NCI-H2196 treated with DMSO at 0.1 percent for 48 hours (cell line): ENCODE data around the gene ECD.

ENCODE experiments used
- DNase-seq: peaks from one replicate; lab custom pipeline; 2025; ENCODE audit not compliant: unreplicated experiment; lab: John Stamatoyannopoulos, UW

ECD gene

DNA sequence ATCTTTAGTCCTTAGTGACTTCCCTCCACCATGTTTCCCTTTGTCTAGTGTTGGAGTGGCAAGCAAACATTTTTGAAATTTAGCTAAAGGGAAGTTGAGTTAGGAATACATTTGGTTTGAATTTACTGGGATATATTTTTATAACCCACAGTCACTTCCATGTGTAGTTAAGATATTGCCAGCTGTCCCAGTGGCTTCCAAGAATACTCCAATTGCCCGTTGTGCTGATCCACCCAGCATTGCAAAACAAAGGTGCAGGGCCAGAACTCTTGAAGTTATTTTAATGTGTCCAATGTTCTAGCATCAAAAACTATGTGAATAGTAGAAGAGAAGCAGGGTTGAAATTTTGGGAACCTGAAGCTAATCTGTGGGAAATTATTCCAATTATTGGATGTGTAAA is 68.7 kb downstream of the ECD start:
- DNase-seq: no peak

DNA sequence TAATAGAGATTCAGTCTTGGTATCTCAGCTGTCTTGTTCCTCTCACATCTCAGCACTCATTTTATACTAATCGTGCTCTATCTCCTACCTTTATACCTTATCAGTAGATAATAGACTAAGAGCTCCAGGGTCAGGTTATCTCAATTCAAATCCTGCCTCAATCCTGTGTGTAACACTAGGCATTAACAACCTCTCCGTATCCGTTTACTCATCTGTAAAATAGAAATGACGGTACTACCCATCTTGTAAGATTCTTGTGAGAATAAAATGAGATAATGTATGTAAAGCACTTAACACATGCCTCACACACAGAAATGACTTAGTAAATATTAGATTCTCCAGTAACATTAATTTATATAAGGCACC is 70.5 kb downstream of the ECD start:
- no peak for DNase-seq

DNA sequence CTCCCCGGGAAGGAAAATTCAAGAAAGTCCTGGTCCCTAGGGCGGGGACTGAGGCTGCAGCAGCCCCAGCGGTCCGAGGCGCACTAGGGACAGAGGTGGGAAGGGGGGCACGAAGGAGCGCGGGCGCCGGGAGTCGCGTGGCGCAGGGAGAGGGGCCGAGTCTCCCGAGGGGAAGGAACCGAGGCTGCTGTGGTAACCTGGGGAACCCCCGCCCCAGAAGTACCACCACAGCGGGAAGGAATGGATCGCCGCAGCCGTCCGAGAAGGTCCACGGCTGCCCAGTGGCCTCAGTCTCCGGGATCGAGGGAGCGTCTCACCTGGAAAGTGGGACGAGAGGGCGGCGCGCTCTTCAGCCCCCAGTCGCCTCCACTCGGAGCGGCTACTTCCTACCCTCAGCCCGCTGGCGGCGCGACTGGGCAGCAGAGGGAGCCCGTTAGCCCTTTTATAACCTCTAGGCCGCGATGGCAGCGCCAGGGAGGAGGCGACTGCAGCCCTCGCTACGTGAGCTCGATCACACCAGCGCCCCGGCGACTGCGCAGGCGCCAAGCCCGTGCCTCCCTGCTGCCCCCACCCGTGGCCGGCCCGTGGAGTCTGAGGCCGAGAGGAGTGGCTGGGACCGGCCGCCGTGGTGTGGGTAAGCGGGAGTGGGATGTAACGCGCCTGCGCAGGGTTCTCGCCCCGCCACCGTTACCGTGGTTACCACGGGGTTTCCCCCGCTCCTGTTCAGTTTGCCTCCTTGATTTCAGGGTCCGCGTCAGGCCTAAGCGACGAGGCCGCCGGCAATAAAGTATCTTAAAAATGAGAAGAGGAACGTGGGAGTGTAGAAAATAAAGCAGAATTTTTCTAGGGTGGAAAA is 71.1 kb downstream of the ECD start, which contains the start of gene P4HA1:
Gene P4HA1, minus strand, starts transcription at position 418 of the 856 bp plus-strand sequence. CDS start 21,983 bp downstream, outside the sequence.
- peak; percentile 79 for DNase-seq

DNA sequence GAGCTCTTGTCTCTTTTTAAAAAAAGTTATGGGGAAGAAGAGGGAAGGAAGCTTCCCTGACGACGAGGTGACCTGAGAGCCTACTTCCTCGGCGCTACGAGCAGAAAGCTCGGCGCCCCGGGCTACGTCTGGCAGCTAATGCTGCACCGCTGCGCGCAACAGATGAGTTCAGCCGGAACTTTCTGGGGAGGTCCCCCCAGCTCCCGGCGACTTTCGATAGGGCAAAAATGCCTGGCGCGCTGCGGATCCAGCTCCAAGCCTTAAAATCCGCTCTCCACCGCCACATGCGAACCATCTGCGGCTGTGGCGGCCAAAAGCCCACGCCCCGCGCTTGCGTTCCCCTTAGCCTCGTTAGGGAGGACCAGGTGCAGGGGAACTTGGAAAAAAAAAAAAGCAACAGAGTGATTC is 71.8 kb downstream of the ECD start:
- no peak for DNase-seq

DNA sequence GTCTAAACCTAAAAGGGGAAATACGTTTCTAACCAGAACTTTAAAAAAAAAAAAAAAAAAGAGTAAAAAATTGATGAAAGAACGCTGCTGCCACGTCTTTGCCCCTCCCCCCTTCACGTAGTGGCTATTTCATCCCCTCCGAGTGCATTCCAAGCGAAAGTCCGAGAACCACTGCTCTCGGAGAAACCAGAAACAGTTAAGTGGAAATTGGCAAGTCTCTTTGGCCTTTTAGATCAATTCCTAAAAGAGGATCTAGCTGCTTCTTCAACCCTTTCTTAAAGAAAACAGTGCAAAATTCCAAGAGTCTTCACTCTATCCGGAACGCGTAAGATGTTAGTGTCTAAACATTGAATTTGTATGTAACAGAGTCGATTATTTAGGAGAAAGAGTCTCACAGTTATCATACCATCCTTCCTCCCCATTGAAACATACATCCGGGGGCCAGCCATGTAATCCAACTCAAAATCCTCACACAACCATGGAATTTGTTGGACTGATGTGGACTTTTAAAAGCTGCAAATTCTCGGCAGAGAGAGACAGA is 72.3 kb downstream of the ECD start:
- DNase-seq: no peak

DNA sequence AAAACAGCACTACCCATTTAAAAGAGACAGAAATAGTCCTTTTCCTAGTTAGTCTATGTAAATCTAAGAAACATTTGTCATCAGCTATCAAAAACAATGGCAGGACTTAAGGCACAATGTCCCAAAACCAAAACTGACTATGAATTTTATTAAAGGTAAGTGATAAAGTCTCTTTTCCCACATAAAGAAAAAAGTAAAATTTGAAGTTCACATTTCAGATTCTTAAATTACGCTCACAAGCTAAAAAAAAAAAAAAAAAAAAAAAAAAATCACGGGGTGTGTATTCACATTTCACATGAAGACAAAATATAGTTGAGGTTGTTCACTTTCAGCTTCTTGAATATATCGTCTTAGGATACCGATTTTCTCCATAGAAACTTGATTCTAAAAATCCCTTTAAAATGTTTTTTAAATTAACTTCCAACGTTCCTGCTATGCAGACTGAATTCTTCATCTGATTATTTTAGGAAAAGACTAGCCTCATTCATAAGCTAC is 72.8 kb downstream of the ECD start:
- DNase-seq: no peak

DNA sequence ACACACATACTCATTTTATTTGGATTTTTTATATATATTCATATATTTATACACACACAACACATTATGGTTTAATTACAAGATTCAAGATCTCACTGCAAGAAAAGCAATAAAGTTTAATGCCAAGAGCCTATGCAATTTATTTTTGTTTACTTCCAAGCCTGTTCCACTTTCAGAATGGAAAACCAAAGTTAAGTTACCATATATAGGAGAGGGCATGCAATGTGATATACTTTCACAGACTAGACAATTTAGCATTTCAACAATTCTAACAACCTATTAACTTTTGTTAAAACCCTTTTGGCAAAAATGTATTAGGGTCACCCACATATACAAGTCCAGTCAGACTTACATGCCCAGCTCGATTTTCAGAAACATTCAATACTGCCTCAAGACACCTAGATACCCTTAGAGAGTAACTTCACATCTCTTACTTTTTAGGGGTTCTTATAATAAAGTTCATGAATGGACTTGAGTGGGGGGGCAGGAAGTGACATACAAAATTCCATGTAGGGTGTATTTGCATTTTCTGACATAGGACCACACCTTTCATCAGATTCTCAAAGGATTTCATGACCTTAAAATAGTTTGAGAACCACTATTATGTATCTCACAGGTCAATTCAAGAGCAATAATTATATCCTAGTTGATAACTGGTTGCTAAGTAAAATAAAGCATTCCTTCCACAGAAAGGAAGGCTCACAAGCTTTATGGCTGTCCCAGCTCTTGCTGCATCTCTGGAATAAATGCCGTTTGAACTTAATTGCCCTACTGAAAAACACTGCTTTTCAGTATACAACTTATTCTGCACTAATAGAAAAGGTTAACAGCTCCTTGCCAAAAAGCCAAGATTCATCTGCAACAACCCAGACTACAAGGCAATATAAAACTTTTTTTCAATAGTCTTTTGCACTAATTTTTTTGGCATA is 73.6 kb downstream of the ECD start:
- no peak for DNase-seq

DNA sequence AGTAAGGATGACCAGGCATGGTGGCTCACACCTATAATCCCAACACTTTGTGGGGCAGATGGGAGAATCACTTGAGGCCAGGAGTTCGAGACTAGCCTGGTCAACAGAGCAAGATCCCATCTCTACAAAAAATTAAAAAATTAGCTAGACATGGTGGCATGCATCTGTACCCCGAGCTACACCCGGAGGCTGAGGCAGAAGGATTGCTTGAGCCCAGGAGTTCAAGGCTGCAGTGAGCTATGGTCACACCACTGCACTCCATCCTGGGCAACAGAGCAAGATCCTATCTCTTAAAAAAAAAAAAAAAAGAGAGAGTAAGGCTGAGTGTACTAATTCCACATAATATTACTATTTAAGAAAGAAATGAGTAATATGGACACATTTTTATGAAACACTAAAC is 75.0 kb downstream of the ECD start:
- DNase-seq: no peak

DNA sequence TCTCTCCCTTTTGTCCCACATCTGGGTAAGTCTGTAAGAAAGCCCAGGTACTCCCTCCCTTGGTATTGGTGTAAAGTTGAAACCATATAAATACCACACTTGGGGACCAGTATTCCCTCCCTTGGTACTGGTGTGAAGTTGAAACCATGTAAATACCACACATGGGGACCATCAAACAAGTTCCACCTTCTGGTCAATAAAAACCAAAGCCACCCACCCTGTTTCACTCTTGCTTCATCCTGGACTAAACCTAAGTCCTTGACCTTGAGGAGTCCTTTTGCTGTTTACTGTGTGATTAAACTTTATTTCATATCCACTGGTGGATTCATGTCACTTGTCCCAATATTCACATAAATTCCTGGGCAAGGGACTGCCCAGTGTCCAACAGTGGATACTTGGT is 79.5 kb downstream of the ECD start:
- DNase-seq: no peak

DNA sequence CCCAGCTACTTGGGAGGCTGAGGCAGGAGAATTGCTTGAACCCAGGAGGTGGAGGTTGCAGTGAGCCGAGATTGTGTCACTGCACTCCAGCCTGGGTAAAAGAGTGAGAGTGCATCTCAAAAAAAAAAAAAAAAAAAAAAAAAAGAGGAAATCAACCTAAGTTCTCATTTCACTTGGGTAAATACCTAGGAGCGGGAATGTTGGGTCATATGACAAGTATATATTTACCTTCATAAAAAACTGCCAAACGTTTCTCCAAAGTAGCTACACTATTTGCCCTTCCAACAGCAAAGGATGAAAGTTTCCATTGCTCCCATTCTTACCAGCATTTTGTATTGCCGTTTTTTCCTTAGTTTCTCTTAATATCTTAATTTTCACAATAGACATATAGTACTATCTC is 81.0 kb downstream of the ECD start:
- no peak for DNase-seq

DNA sequence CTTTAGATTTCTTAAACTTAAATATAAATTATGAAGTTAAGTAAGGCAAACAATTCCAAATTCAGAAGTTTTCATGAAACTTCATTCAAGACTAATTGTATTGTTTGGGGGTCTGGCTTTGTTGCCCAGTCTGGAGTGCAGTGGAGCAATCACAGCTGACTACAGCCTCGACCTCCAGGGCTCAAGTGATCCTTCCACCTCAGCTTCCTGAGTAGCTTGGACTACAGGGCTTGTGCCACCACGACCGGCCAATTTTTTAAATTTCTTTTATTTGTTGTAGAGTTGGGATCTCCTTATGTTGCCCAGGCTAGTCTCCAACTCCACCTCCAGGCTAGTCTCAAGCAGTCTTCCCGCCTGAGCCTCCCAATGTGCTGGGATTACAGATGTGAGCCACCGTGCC is 83.6 kb downstream of the ECD start:
- no peak for DNase-seq
